Mesothelial cell of epicardium (in vitro differentiated cells): ENCODE results near the gene MYO16. TPM values are rescaled to one million over a fixed set of nuclear protein-coding genes. Genes with fewer than 3 reads are reported as not detected.

ENCODE experiments used
- DNase-seq, 2 experiments: peaks; one replicate each; pipeline ENCODE4 v3.0.0; 2021; ENCODE audit warnings: low spot score in 2 of 2; ENCODE audit not compliant: unreplicated experiment in 2 of 2
- H3K27ac Mint-ChIP-seq: 2 replicates; pipeline ENCODE4 v1.8.0; 2021; ENCODE audit warnings: mixed read lengths
- H3K27me3 Mint-ChIP-seq: 2 replicates; pipeline ENCODE4 v1.8.0; 2021; ENCODE audit warnings: low read depth, mixed read lengths
- H3K36me3 Mint-ChIP-seq: 2 replicates; pipeline ENCODE4 v1.8.0; 2021; ENCODE audit warnings: mixed read lengths
- H3K4me1 Mint-ChIP-seq: 2 replicates; pipeline ENCODE4 v1.8.0; 2021; ENCODE audit warnings: mixed read lengths
- H3K4me3 Mint-ChIP-seq: 2 replicates; pipeline ENCODE4 v1.8.0; 2021; ENCODE audit warnings: mild to moderate bottlenecking, moderate library complexity, mixed read lengths
- H3K9me3 Mint-ChIP-seq: 2 replicates; pipeline ENCODE4 v1.8.0; 2021; ENCODE audit warnings: mixed read lengths
- total RNA-seq: library from RNA; stranded (reverse); gene quantifications from 3 replicates; pipeline ENCODE4 v1.2.1, GENCODE V29; 2021
- TF ChIP-seq, protein P1 (sequence below): fragments of 200-600 bp; sonication (generic); IDR thresholded peaks from one replicate; pipeline ENCODE4 v1.5.0; 2021; ENCODE audit warnings: antibody characterized with exemption; ENCODE audit not compliant: unreplicated experiment

Gene MYO16
- total RNA-seq, 1 donor from 2014 or later: 0.07 TPM

DNA sequence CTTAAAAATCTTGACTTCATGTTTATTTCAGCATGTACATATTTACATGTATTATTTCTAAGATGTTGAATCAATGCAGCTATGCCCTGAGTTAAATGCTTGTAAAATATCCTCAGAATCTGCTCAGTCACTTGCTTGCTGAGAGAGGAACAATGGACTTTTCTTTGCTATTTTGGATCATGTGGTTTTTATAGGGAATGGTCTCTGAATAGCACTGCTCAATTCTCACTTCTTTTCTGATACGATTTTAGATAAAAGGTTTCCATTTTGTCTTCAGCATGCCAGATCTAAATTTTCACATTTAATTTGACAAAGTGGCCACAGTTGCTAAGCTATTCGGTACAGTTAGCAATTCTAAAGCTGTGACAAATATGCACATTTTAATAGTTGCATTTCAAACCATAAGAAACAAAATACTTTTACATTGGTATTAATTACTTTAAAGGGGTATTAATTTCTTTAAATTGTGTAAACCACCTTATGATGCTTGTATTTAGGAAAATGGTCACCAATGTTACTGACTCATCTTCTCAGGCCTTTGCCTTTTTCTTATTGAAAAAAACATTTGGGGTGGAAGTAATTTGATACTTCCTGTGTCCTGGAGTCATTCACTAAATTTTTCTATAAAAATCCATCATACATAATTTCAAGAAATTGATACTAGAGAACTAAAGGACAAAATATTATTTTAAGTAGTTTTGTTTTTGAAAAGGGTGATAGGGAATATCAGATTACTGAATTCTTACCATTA lies 113.5 kb downstream of the MYO16 start:
- Mint-ChIP-seq H3K9me3 (peaks cover 44% of the 10 kb centered on the region), H3K27ac (no peak overlapping the region), H3K4me3 (no peak overlapping the region), H3K36me3 (peaks cover 1% of the 10 kb centered on the region), H3K4me1 (no peaks in the 10 kb centered on the region), H3K27me3 (no peaks in the 10 kb centered on the region)
- no peak for DNase-seq
- TF ChIP-seq, protein P1, sequence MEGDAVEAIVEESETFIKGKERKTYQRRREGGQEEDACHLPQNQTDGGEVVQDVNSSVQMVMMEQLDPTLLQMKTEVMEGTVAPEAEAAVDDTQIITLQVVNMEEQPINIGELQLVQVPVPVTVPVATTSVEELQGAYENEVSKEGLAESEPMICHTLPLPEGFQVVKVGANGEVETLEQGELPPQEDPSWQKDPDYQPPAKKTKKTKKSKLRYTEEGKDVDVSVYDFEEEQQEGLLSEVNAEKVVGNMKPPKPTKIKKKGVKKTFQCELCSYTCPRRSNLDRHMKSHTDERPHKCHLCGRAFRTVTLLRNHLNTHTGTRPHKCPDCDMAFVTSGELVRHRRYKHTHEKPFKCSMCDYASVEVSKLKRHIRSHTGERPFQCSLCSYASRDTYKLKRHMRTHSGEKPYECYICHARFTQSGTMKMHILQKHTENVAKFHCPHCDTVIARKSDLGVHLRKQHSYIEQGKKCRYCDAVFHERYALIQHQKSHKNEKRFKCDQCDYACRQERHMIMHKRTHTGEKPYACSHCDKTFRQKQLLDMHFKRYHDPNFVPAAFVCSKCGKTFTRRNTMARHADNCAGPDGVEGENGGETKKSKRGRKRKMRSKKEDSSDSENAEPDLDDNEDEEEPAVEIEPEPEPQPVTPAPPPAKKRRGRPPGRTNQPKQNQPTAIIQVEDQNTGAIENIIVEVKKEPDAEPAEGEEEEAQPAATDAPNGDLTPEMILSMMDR: no peak

DNA sequence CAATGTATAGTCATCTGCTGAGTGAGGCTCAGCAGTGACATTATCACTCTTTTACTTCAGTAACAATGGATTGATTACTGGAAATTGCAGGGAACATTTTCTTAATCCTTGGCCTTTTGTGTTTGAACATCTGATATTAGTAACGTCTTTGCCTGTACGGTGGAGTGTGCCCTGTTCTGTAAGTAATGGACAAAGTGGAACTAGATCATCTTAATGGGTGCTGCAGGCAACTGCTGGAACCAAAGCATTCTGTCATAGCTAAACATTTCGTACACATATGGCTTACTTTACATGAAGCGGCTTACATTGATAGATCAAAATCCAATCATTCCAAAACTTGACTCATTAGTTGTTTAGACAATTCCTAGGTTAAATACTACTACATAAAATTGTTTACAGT lies 114.1 kb downstream of the MYO16 start:
- no peak for DNase-seq
- Mint-ChIP-seq H3K27ac (no peak overlapping the region), H3K27me3 (no peaks in the 10 kb centered on the region)

DNA sequence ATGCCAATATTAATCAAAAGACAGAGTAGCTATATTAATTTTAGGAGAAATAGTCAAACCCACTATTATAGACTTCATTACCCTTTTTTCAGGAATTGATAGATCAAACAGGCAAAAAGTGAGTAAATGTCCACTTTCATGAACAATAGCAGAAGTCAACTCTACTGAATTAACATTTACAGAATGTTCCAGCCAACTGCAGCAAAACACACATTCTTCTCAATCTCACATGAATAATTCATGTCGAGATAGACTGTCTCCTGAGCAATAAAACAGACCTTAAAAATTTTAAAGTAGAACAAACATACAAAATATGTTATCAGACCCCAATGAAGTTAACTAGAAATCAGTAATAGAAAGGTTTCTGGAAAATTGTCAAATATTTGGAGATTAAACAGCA lies 118.4 kb downstream of the MYO16 start:
- H3K27ac Mint-ChIP-seq: no peak overlapping the region
- peaks cover 1% of the 10 kb centered on the region for H3K36me3 Mint-ChIP-seq
- peaks cover 5% of the 10 kb centered on the region for H3K4me1 Mint-ChIP-seq
- H3K9me3 Mint-ChIP-seq: peaks cover 19% of the 10 kb centered on the region
- no peaks in the 10 kb centered on the region for H3K27me3 Mint-ChIP-seq
- no peak for DNase-seq
- TF ChIP-seq, protein P1: no peak
- H3K4me3 Mint-ChIP-seq: no peak overlapping the region

More for the DNA sequence above, 114.1 kb downstream of the MYO16 start:
- TF ChIP-seq, protein P1: no peak
- H3K4me3 Mint-ChIP-seq: no peak overlapping the region
- H3K9me3 Mint-ChIP-seq: peaks cover 38% of the 10 kb centered on the region
- H3K36me3 Mint-ChIP-seq: peaks cover 1% of the 10 kb centered on the region
- no peaks in the 10 kb centered on the region for H3K4me1 Mint-ChIP-seq

DNA sequence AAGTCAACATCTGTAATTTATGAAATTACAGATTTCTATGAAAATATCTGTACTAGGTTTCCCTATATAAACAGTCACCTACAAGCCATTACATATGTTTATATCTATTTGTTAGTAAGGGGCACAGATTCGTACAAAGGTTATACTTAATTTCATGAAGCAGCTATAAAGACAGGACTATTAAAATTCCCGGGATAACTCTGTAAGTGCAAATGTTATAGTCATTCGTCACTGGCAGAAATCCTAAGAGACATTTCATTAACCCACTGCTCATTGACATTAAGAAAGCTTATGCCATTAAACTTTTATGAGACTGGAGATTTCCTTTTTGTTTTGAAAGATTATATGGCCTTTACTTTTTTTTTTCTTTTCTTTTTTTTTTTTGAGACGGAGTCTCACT lies 122.9 kb downstream of the MYO16 start:
- Mint-ChIP-seq H3K4me3 (no peak overlapping the region), H3K9me3 (peaks cover 5% of the 10 kb centered on the region), H3K36me3 (no peaks in the 10 kb centered on the region), H3K27ac (no peak overlapping the region), H3K4me1 (peaks cover 12% of the 10 kb centered on the region), H3K27me3 (no peaks in the 10 kb centered on the region)
- TF ChIP-seq, protein P1: no peak
- DNase-seq: no peak

DNA sequence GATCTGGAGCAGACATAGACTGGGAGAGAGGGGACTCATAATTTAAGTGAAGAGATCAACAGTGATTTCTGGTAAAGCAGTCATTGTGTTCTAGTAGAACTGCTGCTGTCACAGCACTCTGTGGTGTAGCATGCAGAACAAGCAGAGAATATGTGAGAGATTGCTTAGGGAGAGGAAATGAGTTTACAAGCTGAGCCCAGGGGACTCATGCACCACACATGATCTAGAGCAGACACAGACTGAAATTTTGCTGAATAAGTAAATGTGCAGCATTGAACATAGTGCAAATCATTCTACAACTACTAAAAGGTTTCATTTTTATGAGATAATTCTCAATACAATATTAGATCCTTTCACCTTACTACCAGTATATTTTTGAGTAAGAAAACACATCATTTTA lies 125.7 kb downstream of the MYO16 start:
- no peaks in the 10 kb centered on the region for H3K9me3 Mint-ChIP-seq
- no peak overlapping the region for H3K27ac Mint-ChIP-seq
- H3K4me1 Mint-ChIP-seq: peaks cover 12% of the 10 kb centered on the region
- TF ChIP-seq, protein P1: no peak
- H3K4me3 Mint-ChIP-seq: no peak overlapping the region
- DNase-seq: no peak
- no peaks in the 10 kb centered on the region for H3K36me3 Mint-ChIP-seq
- no peaks in the 10 kb centered on the region for H3K27me3 Mint-ChIP-seq
